IPS-NIHi7 (cell line): ENCODE measurements around the gene CCL21.
"Not testable (repeated sequence)": the region's sequence is repeated elsewhere in the genome, so short reads cannot be mapped to it uniquely, and the experiment has no call there.

Experiments
- DNase-seq: peaks from one replicate; pipeline ENCODE4 v3.0.0; 2012; ENCODE audit warnings: mixed read lengths; ENCODE audit errors: extremely low spot score

The CCL21 gene, protein sequence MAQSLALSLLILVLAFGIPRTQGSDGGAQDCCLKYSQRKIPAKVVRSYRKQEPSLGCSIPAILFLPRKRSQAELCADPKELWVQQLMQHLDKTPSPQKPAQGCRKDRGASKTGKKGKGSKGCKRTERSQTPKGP

DNA sequence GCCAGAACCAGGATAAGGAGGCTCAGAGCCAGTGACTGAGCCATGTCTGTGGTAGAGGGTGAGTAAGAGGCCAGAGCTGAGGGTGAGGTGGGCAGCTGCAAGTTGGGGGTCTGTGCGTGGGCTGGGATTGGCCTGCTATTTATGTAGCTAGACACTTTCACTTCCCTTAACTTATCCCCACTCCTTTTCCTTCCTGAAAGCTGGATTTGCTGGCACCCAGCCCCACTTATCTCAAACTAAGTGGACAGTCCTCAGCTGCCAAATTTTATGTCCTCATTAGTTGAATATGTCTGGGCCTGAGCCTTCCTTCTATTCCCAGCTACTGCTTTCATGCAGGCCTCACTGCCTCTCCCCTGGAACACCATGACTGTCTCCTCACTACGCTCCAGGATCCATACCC is at the start of gene CCL21:
Gene CCL21 (minus strand): TSS at position 114 of the 400 bp plus-strand sequence. CDS start 70 bp downstream, at position 44.
- no peak for DNase-seq

DNA sequence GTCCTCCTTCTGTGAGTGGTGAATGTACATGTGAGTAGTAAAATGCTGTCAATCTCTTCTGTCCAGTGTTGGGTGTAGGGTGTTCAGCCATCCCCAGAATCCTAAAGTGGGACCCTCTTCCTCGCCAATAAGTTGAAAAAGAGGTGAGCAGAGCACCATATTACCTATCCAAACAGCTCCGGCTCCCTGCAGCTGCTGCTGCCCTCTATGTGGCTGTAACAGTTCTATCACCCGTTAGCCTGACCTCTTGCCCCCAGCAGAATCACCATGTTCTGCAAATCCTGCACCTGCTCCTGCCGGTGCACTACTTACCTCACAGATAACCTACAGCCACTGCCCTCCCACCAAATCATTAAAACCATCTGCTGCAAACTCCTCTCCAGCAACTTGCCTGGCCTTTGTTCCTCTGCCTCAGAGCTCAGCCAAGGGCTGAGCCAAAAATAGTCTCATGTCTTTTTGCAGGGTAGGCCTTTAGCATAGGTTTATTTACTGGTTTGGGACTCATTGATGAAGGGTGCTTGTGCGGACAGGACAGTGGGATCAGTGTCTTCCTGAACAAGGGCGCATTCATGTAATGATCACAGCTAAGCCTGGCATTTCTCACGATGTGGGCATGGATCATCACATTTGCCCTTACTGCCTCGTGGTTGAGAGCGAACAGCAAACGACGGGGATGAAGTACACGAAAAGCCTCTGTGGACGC is 49.6 kb upstream of the CCL21 start:
- no peak for DNase-seq

DNA sequence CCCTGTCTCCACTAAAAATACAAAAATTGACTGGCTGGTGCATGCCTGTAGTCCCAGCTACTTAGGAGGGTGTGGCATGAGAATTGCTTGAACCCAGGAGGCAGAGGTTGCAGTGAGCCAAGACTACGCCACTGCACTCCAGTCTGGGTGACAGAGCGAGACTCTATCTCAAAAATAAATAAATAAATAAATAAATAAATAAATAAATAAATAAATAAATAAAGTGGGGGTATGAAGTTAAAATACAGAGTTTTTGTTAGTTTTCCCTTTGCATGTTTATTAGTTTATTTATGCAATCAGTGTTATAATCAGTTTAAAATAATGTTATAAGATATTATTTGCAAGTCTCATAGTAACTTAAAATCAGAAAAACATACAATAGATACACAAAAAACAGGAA is 40.4 kb upstream of the CCL21 start:
- not testable (repeated sequence) for DNase-seq

DNA sequence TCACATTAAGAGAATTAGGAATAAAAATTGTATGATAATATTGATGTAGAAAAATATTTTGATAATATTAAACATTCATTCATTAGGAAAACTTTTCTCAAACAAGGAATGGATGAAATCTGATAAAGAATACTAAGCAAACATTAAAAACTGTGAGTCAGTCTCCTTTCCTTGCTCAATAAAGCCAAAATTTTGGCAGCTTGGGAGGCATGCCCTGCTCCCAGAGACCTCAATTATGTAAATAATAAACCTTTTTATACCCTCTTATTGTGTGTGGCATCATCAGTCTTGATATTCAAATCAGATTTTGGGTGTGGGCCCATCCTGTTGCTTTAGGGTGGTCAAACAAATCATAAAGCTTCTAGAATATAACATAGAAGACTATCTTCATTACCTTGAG is 36.6 kb upstream of the CCL21 start:
- DNase-seq = no peak

DNA sequence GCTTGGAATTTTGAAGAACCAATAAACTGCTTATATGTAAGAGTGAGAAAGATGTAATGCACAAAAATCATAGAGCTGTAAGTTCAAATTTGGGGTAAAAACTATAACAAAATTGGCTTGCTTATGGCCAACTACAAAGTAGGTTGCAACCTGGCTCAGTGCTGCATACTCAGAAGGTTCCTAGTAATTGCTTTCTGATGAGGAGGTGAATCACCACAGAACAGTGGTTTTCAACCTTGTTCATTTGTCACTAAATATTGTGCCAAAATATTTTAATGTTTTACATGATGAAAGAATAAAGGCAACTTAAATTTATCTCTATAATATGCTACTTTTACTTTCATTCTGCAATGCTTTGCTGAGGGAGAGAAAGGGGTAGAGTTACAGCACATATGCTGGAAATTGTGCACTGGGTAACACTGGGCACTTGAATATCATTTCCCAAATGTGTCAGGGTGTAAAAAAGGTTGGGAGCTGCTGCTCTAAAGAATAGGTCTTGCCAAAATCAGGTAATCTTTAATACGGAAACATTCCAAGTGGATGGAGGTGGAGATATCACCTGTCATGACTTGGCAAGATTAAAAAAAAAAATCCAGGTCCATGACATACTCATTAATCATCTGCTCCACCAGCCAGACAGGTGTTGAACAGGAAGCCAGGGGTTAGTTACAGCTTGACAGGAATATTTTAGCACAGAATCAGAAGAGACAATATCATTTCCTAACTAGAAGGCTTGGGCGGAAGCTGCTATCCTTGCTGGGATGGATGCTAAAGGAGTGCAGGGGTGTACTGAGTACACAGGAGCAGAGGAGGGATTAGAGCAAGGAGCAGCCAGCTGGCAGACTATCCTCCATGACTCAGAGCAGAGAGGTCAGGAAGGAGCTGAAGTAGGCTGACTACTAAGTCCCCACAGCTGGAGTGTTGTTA is 34.6 kb upstream of the CCL21 start:
- no peak for DNase-seq

DNA sequence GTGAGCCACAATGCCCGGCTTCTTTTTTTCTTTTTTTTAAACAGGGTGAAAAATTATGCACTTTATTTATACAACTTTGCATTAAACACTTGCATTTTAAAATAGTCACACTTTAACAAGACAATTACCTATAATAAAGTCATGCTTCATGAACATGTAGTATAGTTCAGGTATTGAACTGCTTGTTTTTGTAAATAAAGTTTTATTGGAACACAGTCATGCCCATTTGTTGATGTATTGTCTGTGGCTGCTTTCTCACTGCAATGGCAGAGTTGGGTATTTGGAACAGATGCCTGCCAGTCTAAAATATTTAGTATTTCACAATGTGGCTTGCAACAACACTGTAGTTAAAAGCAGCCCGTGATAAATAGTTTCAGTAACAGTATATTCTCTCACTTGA is 32.8 kb upstream of the CCL21 start:
- DNase-seq = no peak

DNA sequence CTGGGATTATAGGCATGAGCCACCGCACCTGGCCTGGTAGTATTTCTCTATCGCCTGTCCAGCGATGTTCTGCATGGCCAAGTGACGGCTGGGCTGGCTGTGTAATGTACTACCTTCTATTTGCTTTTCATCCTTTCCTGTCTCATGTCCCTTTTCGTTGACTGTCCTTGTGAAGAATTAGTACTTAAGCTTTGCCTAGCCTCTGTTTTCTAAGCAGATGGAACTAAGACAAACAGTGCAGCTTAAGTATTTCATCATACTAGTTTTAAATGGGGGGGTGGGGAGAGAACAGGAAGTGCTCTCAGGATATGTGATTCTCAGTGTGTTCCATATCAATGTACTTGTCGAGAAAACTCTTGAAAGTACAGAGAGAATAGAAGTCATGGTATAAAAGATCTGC is 31.7 kb upstream of the CCL21 start:
- DNase-seq = no peak

DNA sequence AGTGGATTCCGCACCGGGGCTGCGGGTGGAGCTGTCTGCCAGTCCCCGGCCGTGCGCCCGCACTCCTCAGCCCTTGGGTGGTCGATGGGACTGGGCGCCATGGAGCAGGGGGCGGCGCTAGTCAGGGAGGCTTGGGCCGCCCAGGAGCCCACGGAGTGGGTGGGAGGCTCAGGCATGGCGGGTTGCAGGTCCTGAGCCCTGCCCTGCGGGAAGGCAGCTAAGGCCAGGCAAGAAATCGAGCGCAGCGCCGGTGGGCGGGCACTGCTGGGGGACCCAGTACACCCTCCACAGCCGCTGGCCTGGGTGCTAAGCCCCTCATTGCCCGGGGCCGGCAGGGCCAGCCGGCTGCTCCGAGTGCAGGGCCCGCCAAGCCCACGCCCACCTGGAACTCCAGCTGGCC is 30.2 kb upstream of the CCL21 start:
- DNase-seq = not testable (repeated sequence)

DNA sequence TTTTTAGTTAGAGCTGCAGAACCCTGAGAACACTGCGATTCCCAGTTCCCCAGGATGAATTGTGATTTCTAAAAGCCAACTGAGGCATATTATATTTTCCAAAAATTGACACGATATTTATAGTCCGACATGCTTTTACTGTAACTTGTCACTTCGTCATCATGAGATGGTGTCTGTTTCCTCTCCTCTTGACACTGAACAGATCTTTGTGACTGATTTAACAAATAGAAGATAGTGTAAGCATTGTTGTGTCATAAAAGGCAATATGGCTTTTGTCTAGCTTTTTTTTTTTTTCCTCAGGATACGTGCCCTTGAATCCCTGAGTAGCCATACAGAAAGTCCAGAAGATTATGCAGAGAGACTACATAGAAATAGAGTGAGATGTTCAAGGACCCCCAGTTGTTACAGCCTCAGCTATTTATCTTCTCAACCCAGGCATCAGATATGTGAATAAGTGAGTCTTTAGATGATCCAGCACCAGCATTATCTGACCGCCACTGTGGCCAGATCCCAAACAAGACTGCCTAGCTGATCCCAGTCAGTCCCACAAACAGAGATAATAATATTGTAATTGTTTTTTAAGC is 27.8 kb upstream of the CCL21 start:
- DNase-seq = no peak

DNA sequence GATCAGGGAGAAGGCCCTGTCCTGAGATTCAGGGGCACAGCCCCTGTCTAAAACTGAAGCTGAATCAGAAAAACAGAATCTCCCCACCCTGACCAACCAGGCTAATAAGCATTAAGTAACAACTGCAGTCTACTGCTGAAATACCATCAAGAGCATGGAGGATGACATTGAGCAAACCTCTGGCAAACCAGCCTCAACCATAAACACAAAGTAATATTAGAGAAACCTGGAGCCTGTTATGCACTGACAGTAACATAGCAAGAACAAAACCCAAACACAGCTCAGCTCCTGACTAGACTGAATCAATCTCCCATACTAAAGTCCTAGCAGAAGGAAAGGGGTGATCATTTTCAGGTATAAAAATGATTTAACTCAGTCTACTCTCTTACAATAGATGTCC is 24.8 kb upstream of the CCL21 start:
- DNase-seq = no peak

DNA sequence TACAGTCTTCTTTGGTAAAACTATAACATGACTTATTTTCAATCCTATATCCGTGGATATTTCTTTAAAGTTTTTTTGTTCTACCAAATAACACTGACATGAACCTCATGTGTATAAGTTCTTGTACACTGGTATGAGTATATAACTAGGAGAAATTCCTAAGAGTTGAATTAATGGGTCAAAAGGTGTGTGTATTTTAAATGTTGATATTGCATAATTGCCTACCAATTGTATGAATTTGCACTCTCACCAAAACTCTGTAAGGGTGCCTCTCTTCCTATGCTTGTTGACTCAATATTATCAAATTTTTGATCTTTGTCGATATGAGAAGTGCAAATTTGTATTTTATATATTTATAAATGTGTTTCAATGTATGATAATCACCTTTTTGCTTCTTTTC is 22.9 kb upstream of the CCL21 start:
- no peak for DNase-seq

DNA sequence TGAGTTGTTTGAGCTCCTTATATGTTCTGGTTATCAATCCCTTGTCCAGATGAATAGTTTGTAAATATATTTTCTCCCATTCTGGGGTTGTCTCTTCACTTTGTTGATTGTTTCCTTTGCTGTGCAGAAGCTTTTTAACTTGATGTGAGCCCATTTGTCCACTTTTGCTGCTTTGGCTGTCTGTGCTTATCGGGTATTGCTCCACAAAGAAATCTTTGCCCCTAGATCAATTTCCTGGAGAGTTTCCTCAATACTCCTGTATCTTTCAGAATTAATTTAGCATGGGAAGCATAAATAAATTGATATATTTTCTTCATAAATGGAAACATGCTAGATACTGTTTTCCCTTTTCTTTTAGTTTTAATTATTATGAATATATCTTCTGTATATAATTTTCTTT is 22.5 kb upstream of the CCL21 start:
- DNase-seq = no peak

DNA sequence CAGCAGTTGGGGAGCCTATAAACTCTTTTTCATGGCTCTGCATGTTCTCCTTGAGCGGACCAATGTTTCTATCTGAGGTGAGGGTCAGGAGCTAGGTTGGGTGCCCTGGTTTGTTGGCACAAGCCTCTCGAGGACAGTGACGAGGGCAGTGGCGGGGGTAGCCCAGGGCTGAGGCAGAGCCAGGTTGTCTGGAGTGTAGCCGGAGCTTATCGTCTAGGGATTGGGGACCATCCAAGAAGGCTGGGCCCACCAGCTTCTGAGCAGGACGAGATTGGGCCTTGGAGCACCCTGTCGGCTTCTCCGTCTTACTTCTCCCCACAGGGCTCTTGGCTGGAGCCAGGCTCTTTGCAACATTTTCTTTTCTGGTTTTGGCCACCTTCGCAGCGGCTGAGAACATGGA is 13.2 kb upstream of the CCL21 start:
- DNase-seq = no peak

DNA sequence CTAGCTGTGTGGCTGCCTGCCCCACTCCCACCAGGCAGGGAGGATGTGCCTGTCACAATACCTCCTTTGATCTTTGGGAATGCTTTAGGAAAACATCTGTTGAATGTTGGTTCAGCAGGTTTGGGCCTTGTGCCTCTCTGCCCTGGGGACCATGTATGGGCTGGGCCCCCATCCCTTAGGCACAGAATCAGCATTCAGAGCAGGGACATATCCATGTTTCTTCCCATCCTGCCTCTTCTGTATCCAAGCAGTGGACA is 9.8 kb upstream of the CCL21 start:
- not testable (repeated sequence) for DNase-seq

DNA sequence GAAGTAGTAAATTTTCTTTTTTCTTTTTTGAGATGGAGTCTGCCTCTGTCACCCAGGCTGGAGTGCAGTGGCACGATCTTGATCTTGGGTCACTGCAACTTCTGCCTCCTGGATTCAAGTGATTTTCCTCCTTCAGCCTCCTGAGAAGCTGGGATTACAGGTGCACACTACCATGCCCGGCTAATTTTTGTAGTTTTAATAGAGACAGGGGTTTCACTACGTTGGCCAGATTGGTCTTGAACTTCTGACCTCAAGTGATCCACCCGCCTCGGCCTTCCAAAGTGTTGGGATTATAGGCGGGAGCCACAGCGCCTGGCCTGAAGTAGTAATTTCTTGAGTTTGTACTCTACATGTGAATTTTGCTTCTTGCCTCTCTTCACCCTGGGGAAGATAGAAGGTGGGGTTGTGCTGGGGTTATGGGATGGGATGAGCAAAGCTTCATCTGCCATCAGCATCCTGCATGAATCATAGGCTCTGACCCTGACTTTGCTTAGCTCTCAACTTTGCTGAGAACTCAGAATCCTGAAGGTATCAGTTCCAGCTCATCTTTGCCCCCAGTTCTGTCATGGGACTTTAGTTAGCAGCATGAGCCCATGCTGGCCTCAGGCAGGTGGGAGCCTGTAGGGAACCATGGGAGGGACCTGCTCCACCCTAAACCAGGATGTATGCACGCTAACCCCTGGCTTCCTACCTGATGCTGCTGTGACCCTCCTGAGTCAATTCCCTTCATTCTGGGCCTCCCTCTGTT is 9.3 kb upstream of the CCL21 start:
- DNase-seq = no peak

DNA sequence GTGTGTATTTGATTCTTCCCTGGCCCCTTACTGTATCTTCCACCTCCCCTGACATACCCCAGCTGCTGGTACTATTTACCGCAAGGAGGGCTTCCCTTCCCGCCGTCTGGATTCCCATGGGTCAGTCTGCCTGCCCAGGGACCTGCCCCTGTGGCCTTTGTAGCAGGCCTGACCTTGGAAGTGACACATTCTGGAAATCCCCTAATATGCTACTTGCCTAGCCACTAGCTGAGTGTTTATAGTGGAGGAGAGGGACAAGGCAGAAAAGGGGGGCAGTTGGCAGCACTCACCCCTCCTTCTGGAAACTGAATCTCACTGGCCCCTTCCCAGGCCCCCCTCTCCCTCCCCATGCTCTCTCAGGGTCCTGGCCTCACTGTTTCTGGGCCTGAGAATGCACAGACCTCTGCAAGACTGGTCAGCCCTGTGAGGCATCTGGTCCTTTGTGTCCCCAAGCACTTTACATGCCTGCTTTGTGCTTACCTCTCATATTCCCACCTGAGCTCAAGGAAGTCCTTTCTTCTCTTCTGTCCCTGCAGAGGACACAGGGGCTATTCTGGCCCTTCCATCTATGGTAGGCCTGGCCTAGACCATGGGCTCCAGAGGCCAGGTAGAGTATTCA is 8.2 kb upstream of the CCL21 start:
- DNase-seq = no peak

DNA sequence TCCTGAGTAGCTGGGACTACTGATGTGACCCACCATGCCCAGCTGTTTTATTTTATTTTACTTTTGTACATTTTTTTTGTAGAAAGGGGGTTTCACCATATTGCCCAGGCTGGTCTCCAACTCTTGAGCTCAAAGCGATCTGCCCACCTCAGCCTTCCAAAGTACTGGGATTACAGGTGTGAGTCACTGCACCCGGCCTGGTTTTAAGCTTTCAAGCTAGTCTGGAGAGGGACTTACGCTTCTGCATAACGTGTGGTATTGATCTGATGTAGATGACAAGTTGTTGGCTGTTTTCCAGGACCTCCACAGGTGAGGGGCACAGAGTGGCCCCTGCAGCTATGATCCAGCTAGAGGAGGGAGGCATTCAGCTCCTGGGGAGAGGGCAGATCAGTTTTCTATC is 6.8 kb upstream of the CCL21 start:
- DNase-seq = no peak

DNA sequence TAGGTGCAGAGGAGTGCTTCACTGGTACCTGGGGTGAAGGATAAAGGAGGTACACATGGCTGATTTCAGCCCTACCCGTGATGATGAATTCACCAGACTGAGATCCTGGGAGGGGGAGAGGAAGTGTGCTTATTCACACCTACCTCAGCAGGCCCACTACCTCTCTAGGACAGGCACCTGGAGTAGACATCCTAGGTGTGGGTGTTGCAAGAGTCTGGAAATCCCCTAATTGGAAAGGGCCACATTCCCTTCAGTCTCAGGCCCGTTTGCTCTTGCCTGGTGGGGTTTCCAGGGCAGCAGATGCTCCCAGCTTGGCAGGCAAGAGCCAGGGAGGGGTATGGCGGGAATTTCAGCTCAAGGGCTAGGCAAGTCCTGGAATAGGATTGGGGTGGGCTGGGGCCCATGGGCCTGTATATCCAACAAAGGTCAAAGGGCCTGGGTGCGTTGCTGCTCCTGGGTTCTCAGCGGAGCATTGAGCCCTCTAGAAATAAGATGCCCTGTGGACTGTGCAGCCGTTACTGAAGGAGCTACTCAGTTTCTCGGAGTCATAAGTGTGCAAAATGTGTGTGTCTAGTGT is 5.8 kb upstream of the CCL21 start:
- no peak for DNase-seq

DNA sequence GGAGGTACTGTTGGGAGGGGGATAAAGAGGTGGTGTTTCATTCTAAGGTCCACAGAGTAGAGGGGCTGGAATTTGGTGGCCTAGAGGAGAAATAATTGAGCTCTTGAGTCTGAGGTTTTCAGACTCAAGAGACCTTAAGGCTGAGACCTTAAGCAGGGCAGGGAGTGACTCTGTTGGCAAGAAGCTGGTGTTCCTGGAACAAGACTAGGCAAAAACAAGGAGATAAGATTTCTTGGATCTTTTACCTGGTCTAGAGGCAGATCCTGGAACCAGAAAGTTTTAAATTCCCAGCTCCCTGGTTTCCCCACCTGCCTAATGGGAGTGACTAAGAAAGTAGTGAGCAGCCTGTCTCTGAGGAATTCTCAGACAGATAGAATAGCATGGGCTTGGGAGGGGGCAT is 4.1 kb upstream of the CCL21 start:
- no peak for DNase-seq

DNA sequence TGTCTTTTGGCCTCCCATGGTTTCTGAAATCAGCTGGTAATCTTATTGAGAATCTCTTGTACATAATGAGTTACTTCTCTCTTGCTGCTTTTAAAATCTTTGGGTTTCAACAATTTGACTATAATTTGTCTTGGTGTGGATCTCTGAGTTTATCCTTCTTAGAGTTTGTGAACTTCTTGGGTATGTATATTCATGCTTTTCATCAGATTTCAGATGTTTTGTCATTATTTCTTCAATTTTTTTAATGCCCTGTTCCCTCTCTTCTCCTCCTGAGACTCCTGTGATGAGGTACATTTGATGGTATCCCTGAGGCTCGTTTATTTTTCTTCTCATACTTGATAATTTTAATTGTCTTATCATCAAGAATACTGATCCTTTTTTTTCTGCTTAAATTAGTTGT is 2.2 kb upstream of the CCL21 start:
- no peak for DNase-seq
